GM19468 (cell line): Measurements from ENCODE around the gene ZNF474.

Source experiments
- ATAC-seq: cut with Tn5 transposase; IDR thresholded peaks from one replicate; pipeline ENCODE4 v1.9.1; 2021; ENCODE audit warnings: mild to moderate bottlenecking, moderate library complexity, moderate number of reproducible peaks; ENCODE audit not compliant: unreplicated experiment; ENCODE audit errors: extremely low read depth

The ZNF474 gene

DNA sequence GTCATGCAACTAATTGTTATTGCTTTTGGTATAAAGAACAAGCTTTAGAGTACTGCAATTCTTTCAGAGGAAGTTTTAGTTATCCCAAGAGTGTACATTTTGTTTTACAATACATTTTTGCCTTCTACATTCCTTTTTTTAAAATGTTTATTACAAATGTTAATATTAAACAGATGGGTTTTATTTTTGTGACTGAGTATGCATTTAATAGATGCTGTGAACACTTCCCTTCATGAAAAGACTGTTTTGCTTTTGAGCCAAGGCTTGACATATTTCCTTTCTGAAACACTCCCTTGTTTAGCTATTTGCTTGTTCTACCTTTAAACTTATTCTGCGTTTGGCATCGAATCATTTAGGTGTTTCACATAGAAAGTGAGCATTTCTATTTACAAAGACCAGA, 14.8 kb upstream of the ZNF474 start:
- ATAC-seq, result no peak

- ATAC-seq, result no peak
These were observed 10.9 kb upstream of the ZNF474 start for GRCh38 chr5:122118356-122118948.

DNA sequence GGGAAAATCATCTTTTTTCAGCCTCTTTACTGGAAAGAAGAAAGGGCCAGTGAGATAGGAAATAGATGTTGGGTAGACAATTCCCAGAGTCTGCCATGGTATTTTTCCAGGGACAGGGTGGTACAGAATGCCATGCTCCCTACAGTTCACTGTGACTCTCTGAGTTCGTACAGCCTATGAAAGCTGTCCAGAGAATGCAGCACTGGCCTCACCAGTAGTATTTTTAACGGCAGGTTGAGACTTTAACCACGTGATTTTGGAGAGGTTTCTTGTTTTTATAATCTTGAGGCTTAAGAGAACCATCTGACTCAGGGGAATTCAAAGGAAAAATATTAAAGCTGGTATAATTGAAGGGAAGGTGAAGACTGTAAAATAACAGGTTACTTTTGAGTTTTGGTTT, 10.1 kb upstream of the ZNF474 start:
- no peak for ATAC-seq

GRCh38 chr5:122120493-122120892, 8.9 kb upstream of the ZNF474 start:
- ATAC-seq, result no peak

GRCh38 chr5:122120957-122121356, 8.4 kb upstream of the ZNF474 start:
- no peak for ATAC-seq

- ATAC-seq, result no peak
These were observed 7.6 kb upstream of the ZNF474 start for GRCh38 chr5:122121479-122122465.

GRCh38 chr5:122124766-122125165, 4.6 kb upstream of the ZNF474 start:
- no peak for ATAC-seq

- ATAC-seq, result no peak
These were observed 3.1 kb upstream of the ZNF474 start for GRCh38 chr5:122126177-122126755.

GRCh38 chr5:122126756-122127321, 2.5 kb upstream of the ZNF474 start:
- no peak for ATAC-seq

DNA sequence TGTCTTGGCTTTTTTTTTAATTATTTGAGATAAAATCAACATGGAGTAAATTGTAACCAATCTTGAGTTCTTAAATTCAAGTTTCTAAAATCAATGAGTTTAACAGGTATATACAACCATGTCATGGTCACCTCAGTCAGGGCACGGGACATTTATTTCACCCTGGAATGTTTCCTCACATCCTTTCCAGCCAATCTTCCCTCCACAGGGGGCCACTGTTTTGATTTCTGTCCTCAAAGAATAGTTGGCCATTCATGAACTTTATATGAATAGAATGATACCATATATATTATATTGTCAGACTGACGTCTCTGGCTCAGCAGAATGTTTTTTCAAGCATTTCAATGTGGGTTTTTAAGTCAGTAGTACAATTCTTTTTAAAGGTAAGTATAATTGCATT, 806 bp downstream of the ZNF474 start:
- no peak for ATAC-seq

- ATAC-seq, result no peak
These were observed 8.4 kb downstream of the ZNF474 start for GRCh38 chr5:122137702-122138101.

GRCh38 chr5:122138356-122138755, 9.0 kb downstream of the ZNF474 start:
- ATAC-seq, result no peak

DNA sequence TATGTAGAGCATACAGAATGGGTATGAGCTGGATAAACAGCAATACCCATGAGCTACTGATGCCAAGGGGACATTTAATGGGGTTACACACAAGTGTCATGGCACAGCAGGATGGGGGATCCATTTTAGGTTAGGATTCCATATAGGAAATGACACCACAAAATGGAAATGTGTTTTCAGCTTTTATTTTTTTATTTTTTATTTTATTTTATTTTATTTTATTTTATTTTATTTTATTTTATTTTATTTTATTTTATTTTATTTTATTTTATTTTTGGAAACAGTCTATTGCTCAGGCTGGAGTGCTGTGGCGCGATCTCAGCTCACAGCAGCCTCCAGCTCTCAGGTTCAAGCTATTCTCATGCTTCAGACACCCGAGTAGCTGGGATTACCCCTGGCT, 11.6 kb downstream of the ZNF474 start:
- ATAC-seq, result no peak

DNA sequence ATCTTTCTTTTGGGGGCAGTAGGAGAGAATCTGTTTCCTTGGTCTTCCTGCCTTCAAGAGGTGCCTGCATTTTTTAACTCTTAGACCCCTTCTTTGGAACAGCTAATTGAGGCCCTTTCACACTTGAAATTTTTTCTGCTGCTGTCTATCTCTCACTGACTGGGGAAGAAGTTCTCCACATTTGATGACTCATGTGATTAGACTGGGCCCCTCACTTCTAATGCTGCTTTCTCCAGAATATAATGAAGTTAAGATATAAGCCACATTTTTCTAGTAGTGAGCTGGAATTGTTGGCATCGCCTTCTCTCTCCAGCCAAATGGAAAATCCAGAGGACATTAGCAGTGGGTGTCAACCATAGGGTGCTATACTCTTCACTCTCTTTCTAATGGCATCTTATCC, 12.4 kb downstream of the ZNF474 start:
- ATAC-seq, result no peak

DNA sequence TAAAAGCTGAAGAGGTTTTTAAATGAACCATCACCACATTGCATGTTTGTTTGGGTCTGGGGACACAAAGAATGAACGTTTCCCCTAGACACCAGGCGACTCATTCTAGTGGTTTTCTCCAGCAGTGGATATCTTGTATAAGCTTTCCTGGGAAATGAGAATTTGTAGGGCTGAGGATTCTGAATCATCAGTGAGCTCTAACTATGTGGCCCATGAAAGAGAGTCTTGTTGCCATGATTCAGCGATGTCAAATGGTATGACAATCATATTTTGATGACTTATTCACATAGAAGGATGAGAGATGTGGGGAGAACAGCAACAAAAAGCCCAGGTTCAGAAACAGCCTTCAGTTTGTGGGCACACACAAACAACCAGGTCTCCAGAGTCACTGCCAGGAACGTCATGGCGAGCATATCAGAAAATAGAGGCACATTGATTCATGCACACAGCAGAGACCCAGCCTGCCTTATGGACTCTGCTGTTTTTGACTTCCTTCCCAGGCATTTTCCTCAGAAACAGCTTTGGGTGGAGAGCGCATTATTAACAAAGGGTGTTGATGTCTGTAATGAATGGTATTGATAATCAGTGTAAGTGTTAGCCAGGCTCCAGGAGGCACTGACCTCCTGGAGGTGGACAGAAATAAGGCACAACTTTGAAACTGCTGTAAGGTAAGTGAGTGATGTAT, 13.3 kb downstream of the ZNF474 start:
- no peak for ATAC-seq

GRCh38 chr5:122144236-122144635, 14.9 kb downstream of the ZNF474 start:
- no peak for ATAC-seq

DNA sequence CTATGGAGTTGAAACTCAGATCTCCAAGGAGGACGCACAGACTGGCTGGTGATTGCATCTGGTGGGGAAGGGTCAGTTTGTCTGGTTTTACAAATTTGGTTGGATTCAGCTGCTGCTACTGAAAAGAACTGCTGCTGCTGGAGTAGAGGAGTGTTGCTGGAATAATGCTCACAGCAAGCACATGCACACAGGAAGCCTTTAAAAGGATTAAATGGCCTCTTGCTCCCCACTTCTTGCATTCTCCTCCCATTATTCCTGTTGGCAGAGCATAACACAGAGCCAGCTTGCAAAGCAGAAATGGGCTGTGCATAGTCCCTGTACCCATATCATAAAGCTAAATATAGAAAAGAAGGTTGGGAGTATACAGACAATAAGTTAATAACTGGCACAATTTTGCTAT, 16.6 kb downstream of the ZNF474 start:
- ATAC-seq, result no peak

GRCh38 chr5:122149321-122150090, 20.2 kb downstream of the ZNF474 start:
- no peak for ATAC-seq

GRCh38 chr5:122150215-122150614, 20.9 kb downstream of the ZNF474 start:
- no peak for ATAC-seq

DNA sequence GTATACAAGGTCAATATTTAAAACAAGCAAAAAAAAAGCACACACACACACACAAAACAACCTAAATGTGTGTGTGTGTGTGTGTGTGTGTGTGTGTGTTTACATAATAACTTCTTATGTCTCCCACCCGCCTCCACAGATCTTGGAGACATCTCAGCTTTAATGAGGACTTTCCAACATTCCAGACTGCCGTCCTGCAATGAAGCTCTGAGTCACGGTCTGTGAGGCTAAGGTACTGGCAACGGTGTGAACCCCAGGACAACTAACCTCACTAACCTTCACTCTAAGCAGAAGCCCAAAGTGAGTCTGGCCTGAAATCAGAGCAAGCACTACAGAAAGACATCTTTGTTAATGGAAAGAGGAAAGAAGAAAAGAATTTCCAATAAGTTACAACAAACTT, 22.3 kb downstream of the ZNF474 start:
- ATAC-seq, result no peak
